NCI-H146 treated with DMSO at 0.1 percent for 48 hours (cell line): ENCODE measurements around the gene DGAT2L6.
"Not testable (repeated sequence)": the region's sequence is repeated elsewhere in the genome, so short reads cannot be mapped to it uniquely, and the experiment has no call there.

Experiments used
- DNase-seq: peaks from one replicate; lab custom pipeline; 2025; ENCODE audit not compliant: unreplicated experiment; lab: John Stamatoyannopoulos, UW

Gene DGAT2L6

DNA sequence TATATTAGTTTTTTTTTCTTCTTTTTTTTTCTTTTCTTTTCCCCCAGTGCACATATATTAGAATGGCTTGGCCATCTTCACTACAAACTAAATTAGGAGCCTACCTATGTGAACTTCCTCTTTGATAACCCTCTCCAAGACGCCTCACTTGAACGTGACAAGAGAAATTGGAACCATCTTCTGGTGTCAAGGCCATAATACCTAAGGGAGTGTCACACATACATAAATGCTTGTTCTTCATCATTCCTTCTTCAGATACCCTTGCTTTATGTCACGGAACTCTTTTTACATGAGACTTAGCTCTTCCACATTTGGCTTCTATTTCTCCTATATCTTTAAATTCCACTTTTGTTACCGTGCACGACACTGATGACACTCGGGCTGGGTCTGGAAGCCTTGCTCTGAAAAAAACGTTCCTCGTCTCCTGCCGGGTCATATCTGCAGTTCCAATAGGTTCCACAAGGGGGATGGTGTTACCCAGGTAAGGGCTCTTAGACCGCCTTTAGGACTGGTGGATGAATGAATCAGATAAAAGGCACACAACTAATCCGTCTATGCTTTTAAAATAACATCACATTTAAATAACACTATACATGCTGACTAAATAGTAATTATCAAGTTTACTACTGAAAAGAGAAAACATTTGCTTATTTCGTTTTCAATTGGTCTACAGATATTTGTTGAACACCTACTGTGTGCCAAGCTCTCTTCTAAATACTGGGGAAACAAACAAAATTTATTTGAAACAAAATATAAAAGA lies 19.9 kb downstream of the DGAT2L6 start:
- DNase-seq, result peak; percentile 67

DNA sequence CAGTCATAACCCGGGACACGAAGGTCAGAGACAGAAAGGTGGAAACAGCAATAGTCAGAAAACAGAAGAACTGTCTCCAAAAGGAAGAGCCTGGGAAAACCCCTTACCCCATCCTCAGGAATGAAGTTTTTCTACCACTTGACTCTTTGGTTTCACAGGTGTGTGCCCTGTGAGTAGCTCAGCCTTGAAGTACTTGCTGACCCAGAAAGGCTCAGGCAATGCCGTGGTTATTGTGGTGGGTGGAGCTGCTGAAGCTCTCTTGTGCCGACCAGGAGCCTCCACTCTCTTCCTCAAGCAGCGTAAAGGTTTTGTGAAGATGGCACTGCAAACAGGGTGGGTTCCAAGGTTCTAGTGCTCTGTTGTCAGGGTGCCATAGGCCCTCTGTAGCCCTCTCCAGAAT lies 24.4 kb downstream of the DGAT2L6 start:
- no peak for DNase-seq

DNA sequence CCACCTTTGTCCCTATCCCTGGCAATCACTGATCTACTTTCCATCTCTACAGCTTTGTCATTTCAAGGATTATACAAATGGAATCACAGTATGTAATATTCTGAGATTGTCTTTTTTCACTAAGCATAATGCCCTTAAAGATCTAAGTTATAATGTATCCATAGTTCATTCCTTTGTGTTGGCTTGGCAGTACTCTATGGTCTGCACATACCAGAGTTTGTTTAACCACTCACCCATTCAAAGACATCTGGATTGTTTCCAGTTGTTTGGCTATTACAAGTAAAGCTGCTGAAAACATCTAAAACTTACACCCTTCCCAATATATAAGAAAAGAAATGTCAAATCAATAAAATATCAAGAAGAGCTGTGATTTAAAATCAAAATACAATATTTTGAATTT lies 31.2 kb downstream of the DGAT2L6 start:
- no peak for DNase-seq

DNA sequence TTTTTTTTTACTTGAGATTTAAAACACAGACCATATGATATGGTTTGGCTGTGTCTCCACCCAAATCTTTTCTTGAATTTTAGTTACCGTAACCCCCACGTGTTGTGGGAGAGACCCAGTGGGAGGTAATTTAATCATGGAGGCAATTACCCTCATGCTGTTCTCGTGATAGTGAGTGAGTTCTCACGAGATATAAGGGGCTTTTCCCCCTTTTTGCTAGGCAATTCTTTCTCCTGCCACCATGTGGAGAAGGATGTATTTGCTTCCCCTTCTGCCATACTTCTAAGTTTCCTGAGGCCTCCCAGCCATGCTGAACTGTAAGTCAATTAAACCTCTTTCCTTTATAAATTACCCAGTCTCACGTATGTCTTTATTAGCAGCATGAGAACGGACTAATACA lies 32.3 kb downstream of the DGAT2L6 start:
- DNase-seq, result peak; percentile 1

DNA sequence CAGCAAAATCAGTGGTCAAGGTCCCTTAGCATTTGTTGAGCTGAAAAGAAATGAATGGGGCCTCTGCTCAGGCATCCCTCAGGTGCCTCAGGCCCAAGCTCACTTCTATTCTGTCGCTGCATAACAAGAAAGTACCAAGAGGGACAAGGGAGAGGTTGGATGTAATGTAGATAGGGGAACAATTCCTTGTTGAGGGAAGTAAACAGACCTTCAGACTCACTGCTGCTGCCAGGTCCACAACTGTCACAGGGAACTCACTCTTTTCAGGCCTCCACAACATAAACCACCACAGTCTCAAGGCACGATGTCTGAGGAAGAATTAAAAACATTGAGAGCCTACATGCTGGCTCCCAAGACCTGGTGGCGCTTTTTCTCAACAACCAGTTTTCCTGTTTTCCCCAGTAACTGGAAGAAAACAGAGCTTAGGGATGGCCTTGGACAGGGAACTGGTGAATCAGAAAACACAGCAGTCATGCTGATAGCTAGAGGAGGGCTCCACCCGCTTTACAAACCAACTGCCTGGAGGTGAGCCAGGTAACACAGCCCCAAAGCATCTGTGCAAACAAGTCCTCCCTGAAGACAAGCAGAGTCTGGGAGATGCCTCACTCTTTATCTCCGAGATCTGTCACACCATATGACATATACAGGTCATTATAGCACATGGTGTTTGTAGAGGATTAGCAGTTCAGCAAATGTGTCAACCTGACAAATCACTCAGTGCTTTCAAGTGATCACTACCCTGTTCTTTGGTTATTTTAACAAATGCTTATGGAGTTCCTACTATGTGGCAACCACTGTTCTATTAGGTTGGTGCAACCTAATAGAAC lies 42.9 kb downstream of the DGAT2L6 start:
- peak; percentile 95 for DNase-seq

DNA sequence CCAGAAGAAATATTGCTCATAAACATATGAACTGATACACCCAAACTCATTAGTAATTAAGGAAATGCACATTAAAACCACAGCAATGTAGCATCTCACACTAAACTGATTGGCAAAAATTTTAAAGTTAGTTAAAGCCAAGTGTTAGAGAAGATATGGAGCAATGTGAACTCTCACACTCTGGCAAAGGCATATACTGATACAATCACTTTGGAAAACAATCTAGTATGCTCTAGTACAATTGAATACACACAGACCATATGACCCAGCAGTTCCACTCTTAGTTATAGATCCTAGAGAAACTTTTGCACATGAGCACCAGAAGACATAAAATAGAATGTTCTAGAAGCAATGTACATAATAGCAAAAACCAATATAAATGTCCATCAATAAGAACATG lies 48.8 kb downstream of the DGAT2L6 start:
- DNase-seq, result no peak

DNA sequence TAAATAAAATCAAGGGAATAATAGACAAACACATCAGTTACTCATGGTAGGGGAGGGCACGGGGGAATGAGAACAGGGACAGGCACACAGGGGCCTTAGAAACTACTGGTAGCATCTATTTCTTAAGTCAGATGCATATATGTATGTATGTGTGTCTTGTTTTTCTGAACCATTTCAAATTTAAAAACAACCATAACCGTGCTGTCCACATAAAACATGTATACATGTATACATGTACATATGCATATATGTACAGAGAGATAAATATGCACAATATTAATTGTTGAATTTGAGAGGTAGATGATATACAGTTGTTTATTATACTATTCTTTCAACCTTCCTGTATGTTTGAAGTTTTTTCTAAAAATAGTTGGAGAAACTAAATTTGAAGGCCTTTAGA lies 49.4 kb downstream of the DGAT2L6 start:
- DNase-seq, result no peak

DNA sequence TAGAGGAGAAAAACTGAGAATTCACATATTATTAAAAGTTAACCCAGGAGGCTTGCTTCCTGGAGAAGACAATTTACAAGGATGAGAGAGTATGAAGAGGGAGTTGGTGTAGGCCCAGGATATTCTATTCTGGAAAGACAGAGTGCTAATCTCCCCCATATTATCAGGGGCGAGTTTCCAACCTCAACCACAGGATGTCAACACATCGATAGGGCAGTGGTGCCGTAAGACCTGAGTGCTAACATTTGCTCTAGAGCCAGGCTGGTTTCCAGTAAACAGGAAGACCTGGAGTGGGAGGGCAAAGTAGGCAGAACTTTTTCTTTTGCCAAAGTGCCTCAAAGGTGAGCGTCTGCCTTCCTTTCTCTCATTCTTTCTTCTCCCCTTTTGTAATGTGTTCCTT lies 54.4 kb downstream of the DGAT2L6 start:
- no peak for DNase-seq

DNA sequence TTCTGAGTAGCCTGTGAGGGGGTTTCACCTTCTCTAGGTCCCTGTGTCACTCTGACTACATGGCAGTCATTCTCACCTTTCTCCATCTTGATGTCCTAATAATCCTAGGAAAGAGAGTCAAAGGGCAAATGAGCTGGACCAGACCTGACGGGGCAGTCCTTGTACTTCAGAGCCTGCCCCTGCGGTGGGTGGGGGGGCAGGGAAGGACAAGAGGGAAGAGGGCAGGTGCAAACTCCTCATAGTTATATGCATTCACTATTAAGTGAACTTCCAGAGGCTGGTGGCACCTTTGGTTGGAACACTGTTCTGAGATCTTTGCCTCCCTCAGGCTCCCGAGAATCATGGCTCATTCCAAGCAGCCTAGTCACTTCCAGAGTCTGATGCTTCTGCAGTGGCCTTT lies 57.1 kb downstream of the DGAT2L6 start, which contains the start of gene AWAT1:
Gene AWAT1 (plus strand): TSS at position 301 of the 400 bp plus-strand sequence. CDS start 41 bp downstream, at position 342.
- DNase-seq, result no peak

DNA sequence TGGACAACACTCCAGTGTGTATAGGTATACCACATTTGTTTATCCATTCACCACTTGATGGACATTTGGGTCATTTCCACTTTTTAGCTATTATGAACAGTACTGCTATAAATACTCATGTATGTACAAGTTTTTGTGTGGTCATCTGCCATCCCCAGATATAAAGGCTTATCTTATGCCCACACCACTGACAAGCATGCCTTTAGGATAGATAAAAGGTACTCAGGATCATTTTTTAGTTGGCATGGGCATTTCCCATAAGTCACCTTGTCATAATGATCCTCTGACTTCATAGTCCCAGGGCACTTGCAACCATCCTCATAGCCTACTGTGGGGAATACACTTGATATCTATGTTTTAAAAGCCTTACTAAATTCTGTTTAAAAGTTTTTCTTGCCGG lies 63.5 kb downstream of the DGAT2L6 start:
- no peak for DNase-seq

DNA sequence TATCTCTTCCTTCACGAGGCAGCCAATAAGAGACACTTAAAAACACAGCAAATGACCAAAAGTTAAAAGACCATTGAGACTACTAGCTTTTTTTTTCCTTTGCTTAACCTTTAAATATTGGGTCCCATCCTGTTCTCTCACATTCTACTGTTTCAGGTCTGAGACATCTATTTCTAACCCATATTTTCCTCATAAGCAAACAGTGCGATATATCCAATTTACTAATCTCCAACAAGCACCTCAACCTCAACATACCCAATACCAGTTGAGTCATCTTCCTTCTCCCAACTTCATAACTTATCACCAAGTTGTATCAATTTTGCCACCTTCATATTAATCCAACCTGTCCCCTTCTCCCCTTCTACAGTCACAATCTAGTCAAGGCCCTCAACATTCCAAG lies 64.2 kb downstream of the DGAT2L6 start:
- DNase-seq, result no peak

DNA sequence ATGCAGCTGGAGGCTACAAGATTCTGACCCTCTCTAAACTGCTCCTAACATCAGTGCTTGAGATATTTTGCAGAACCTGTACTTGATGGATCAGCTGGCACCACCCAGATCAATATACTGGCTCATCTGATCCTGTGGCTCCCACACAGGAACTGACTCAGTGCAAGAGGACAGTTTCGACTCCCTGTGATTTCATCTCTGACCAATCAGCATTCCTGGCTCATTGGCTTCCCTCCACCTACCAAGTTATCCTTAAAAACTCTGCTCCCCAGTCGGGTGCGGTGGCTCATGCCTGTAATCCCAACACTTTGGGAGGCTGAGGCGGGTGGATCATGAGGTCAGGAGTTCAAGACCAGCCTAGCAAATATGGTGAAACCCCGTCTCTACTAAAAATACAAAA lies 66.3 kb downstream of the DGAT2L6 start:
- DNase-seq, result not testable (repeated sequence)

DNA sequence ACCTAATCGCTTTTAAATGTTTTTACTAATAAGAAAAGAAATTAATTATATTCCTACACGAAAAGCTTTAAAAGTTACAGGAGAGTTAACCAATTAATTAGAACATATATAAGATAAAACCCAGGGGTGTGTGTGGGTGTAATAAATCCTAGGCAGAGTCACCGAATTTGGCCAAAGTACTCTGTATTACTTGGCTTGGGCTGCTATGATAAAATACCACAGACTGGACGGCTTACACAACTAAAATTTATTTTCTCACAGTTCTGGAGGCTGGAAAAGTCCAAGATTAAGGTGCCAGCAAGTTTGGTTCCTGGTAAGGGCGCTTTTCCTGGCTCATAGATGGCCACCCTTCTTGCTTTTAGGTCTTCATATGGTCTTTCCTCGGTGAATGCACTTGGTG lies 67.6 kb downstream of the DGAT2L6 start:
- DNase-seq, result no peak

DNA sequence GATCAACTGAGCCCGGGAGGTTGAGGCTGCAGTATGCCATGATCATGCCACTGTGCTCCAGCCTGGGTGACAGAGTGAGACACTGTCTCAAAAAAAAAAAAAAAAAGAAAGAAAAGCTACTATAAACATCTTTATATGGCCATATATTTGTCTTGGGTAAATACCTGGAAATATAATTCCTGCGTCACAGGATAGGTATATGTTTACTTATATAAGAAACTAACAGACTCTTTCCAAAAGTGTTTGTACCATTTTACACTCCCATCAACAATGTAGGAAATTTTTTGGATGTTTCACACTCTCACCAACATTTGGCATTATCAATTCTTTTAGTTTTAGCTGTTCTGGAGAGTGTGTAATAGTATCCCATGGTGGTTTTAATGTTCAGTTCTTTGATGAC lies 70.0 kb downstream of the DGAT2L6 start:
- DNase-seq, result no peak

DNA sequence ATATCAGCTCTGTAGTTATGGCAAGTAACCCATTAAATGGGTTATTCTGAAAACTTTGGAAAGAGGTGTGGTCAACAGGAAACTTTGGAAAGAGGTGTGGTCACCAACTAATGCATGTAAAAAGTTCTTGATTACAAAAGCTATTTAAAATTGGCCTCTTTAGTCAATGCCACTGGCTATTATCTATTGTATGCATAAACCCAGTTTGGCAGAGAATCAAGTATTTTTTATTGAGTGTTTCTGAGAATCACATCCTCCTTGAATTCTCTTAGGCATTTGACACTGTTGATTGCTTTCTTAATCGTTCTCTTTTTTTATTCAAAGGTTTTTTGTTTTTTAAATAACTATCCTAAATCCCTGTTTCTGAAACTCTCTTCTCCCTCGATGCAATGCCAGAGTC lies 75.2 kb downstream of the DGAT2L6 start:
- DNase-seq, result no peak

DNA sequence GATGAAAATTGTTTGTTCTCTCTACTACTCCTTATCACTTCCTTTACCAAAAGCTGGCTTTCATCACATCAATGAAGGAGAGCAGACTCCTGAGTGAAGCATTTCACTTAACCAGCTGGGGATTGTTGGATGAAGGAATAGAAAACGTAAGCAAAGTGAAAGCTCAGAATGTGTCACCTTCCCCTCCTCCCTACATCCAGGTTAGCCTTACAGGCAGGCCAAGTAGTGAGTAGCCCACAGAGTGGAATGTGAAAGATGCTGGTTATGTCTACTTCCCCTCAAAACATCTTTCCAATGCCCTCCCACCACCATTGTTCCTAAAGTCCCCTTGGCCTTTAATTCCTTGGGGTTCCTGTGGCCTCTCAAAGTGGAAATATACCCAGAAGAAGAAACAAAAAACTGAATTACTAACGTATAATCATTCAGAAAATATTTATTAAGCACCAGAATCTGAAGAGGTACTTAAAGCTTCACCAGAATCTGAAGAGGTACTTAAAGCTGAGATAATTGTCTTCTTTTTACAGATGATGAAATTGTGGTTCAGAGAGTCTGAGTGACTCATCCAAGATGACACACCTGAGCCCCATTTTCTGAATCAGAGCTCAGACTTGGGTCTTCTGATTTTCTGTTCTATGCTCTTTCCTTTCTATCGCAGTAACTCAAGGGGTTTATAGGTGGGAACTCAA lies 76.2 kb downstream of the DGAT2L6 start:
- no peak for DNase-seq

DNA sequence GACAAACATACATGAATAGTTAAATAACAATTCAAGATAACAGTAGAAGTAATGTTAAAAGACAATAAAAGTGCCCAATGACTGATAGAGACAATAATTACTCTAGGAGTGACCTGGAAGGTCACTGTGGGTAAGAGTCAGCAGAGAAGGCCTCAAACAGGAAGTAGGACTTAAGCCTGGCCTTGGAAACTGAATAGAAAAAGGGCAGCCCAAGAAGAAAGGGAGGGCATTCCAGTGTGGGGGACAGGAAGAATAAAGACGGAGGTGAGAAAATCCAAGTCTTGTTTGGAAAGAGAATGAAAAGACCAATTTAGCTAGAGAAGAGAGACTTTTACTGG lies 76.7 kb downstream of the DGAT2L6 start:
- DNase-seq, result no peak

DNA sequence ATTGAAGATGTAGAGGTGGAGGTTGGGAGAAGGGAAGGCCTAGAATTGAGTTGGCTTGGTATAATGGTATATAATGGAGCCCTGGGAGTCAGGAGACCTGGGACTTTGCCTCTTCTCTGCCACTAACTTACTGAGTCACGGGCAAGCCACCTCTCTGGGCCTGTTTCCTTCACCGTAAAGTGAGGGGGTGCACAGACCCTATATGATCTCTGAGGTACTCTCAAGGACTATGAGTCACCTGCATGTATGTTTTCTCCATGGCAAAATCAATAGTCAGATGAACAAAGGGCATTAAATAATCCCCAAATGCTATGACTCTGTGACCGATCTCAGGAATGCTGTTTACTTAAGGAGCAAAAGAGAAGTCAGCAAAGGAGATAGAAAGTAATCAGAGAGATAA lies 77.6 kb downstream of the DGAT2L6 start:
- DNase-seq, result no peak
